Keratinocyte (primary cell): ENCODE measurements around the gene RRAGD. TPM values are rescaled to one million over a fixed set of nuclear protein-coding genes. Genes with fewer than 3 reads are reported as not detected.

Experiments used
- DNase-seq: peaks from one replicate; pipeline ENCODE4 v3.0.0-alpha.2; 2011; ENCODE audit warnings: low read depth, missing footprints, low spot score
- FAIRE-seq: peaks from 2 replicates; lab custom pipeline; 2011; peaks lifted over from hg19 to GRCh38; lab: Jason Lieb, UNC
- H2AFZ ChIP-seq: 2 replicates; pipeline ENCODE4 v1.6.0; 2012; ENCODE audit warnings: low read length, control low read depth, inconsistent platforms; ENCODE audit not compliant: control insufficient read depth
- H3K27ac ChIP-seq: 2 replicates; pipeline ENCODE4 v1.5.1; 2011; ENCODE audit warnings: low read length; ENCODE audit not compliant: control insufficient read depth, insufficient read depth
- H3K27me3 ChIP-seq: 3 replicates; pipeline ENCODE4 v1.6.0; 2011; ENCODE audit warnings: low read length; ENCODE audit not compliant: control insufficient read depth, insufficient read depth; ENCODE audit errors: extremely low read depth
- H3K36me3 ChIP-seq, 2 experiments: 2 replicates in 1 of 2; 3 replicates in 1 of 2; pipeline ENCODE4 v1.5.1; 2011; ENCODE audit warnings: low read length in 2 of 2, mild to moderate bottlenecking in 1 of 2; ENCODE audit not compliant: control insufficient read depth in 2 of 2, insufficient read depth in 2 of 2; ENCODE audit errors: extremely low read depth in 1 of 2
- H3K4me1 ChIP-seq: 3 replicates; pipeline ENCODE4 v1.5.1; 2011; ENCODE audit warnings: low read length; ENCODE audit not compliant: control insufficient read depth, insufficient read depth; ENCODE audit errors: extremely low read depth
- H3K4me2 ChIP-seq: 3 replicates; pipeline ENCODE4 v1.6.0; 2011; ENCODE audit warnings: low read depth, low read length; ENCODE audit not compliant: control insufficient read depth, insufficient read depth; ENCODE audit errors: extremely low read depth
- H3K4me3 ChIP-seq, 3 experiments: fragments of 200-600 bp in 1 of 3; sonication (generic) in 1 of 3; 2 replicates in 2 of 3; 3 replicates in 1 of 3; pipeline ENCODE4 v1.5.1; 2011 to 2016; ENCODE audit warnings: low read length in 3 of 3, mild to moderate bottlenecking in 3 of 3, control low read depth in 2 of 3, inconsistent platforms in 1 of 3, low read depth in 1 of 3, mixed read lengths in 1 of 3, mixed run types in 1 of 3, moderate library complexity in 1 of 3; ENCODE audit not compliant: control insufficient read depth in 2 of 3, insufficient read depth in 2 of 3; ENCODE audit errors: extremely low read depth in 1 of 3
- H3K79me2 ChIP-seq: 2 replicates; pipeline ENCODE4 v1.6.0; 2012; ENCODE audit warnings: low read length; ENCODE audit not compliant: control insufficient read depth, insufficient read depth
- H3K9ac ChIP-seq: 3 replicates; pipeline ENCODE4 v1.6.0; 2011; ENCODE audit warnings: low read length; ENCODE audit not compliant: control insufficient read depth, insufficient read depth; ENCODE audit errors: extremely low read depth
- H3K9me1 ChIP-seq: 3 replicates; pipeline ENCODE4 v1.6.0; 2011; ENCODE audit warnings: low read length; ENCODE audit not compliant: control insufficient read depth, insufficient read depth; ENCODE audit errors: extremely low read depth
- H3K9me3 ChIP-seq: 2 replicates; pipeline ENCODE4 v1.5.1; 2012; ENCODE audit warnings: low read depth, low read length; ENCODE audit not compliant: control insufficient read depth
- H4K20me1 ChIP-seq: 3 replicates; pipeline ENCODE4 v1.6.0; 2011; ENCODE audit warnings: low read length; ENCODE audit not compliant: control insufficient read depth, insufficient read depth; ENCODE audit errors: extremely low read depth
- CTCF ChIP-seq, 3 experiments: IDR thresholded peaks in 1 of 3; conservative IDR thresholded peaks in 1 of 3; optimal IDR thresholded peaks in 1 of 3; 2 replicates in 2 of 3; 3 replicates in 1 of 3; pipeline versions ENCODE3 to v1.5.1; 2011; ENCODE audit warnings: low read length in 3 of 3, mild to moderate bottlenecking in 3 of 3, moderate library complexity in 2 of 3, control low read depth in 1 of 3, inconsistent platforms in 1 of 3; ENCODE audit not compliant: insufficient read depth in 2 of 3; ENCODE audit errors: extremely low read depth in 1 of 3
- EZH2 ChIP-seq: IDR thresholded peaks from one replicate; pipeline ENCODE4 v1.6.1; 2012; ENCODE audit warnings: inconsistent platforms, mild to moderate bottlenecking, low read length, moderate library complexity
- dilution Hi-C: fragments of 300-500 bp; cut with MboI; formaldehyde crosslinking; loops from one replicate; pipeline ENCODE4 v1.7.0; 2020; ENCODE audit warnings: low sequenced_read_pairs; ENCODE audit not compliant: extremely low pct_ligation_motif_present
- polyA plus RNA-seq, 5 experiments: library from polyadenylated mRNA; depleted of rRNA in 3 of 5; stranded (reverse) in 3 of 5; stranded (forward) in 1 of 5; unstranded in 1 of 5; fragments of >200 nt; gene quantifications; 1 replicate in 1 of 5; 2 replicates in 3 of 5; 3 replicates in 1 of 5; pipeline versions ENCODE4 v1.2.1 to v1.2.3, GENCODE V29; 2011 to 2012; ENCODE audit warnings: missing spikeins in 2 of 5, low read depth in 1 of 5, low replicate concordance in 1 of 5

Gene RRAGD
- polyA plus RNA-seq, 1 donor (not counting 4 experiments of a cell fraction or from before 2014, with no cell fraction given), result 0.18 TPM

- H3K27me3 ChIP-seq, result peaks cover 4% of the 10 kb centered on the region
- H3K27ac ChIP-seq, result peak overlapping the region; percentile 58
- no peaks in the 10 kb centered on the region for H3K9me1 ChIP-seq
- DNase-seq, result no peak
- peak overlapping the region; percentile 94 for H2AFZ ChIP-seq
- dilution Hi-C loops, result no loop called here
- no peaks in the 10 kb centered on the region for H3K36me3 ChIP-seq
- no peaks in the 10 kb centered on the region for H3K9me3 ChIP-seq
- peak overlapping the region; percentile 91 for H3K9ac ChIP-seq
- peaks cover 27% of the 10 kb centered on the region for H3K79me2 ChIP-seq
- peaks cover 11% of the 10 kb centered on the region for H3K4me1 ChIP-seq
- H3K4me3 ChIP-seq, result peak overlapping the region; percentile 87 to 94 (median 94)
- FAIRE-seq, result no peak
- TF ChIP-seq EZH2 (no peak), CTCF (optimal IDR thresholded peaks at IDR 0.05 in 1 of 3, IDR thresholded peaks at IDR 0.05 in 1 of 3, conservative IDR thresholded peaks at IDR 0.05 in 1 of 3; ENCODE audit: extremely low read depth in 1 of 3, insufficient read depth in 2 of 3, low read length in 3 of 3) (no peak)
- peak overlapping the region; percentile 96 for H3K4me2 ChIP-seq
- no peaks in the 10 kb centered on the region for H4K20me1 ChIP-seq
Observed at GRCh38 chr6:89353118-89353556, 58.9 kb downstream of the RRAGD start.

- no peak for TF ChIP-seq CTCF (optimal IDR thresholded peaks at IDR 0.05 in 1 of 3, IDR thresholded peaks at IDR 0.05 in 1 of 3, conservative IDR thresholded peaks at IDR 0.05 in 1 of 3; ENCODE audit: extremely low read depth in 1 of 3, insufficient read depth in 2 of 3, low read length in 3 of 3)
- TF ChIP-seq EZH2, result no peak
- Histone ChIP-seq H3K4me2 (peak within 1 kb of the TSS; percentile 96), H3K79me2 (peaks cover 30% of the 10 kb centered on the region), H3K4me3 (peak within 1 kb of the TSS; percentile 87 to 94 (median 94)), H3K9me1 (no peaks in the 10 kb centered on the region), H3K27me3 (no peaks in the 10 kb centered on the region), H3K36me3 (no peaks in the 10 kb centered on the region), H3K9me3 (no peaks in the 10 kb centered on the region), H3K9ac (peak within 1 kb of the TSS; percentile 91), H4K20me1 (no peaks in the 10 kb centered on the region), H2AFZ (peak within 1 kb of the TSS; percentile 94), H3K4me1 (peaks cover 11% of the 10 kb centered on the region), H3K27ac (peak within 1 kb of the TSS; percentile 58)
- dilution Hi-C loops, result no loop called here
- FAIRE-seq (no peak), DNase-seq (no peak)
Observed at GRCh38 chr6:89352278-89353117, 59.6 kb downstream of the RRAGD start, which contains the start of gene UBE2J1. TSS of gene UBE2J1 (minus strand) at chr6:89352722. CDS start at chr6:89352569, 153 bp downstream.
